Panc1 (cell line): Measurements from ENCODE around the gene MSN. TPM values are rescaled to one million over a fixed set of nuclear protein-coding genes. Genes with fewer than 3 reads are reported as not detected.
"Not testable (repeated sequence)": the region's sequence is repeated elsewhere in the genome, so short reads cannot be mapped to it uniquely, and the experiment has no call there.

Experiments
- ATAC-seq: fragments of 200-7000 bp; cut with Tn5 transposase; 2 replicates; pipeline ENCODE4 v1.9.1; 2020; ENCODE audit warnings: mild to moderate bottlenecking, moderate library complexity
- BruUV-seq: library from RNA; stranded (reverse); fragments of 400-500 nt; replicated peaks from 2 replicates; lab custom pipeline; 2021; lab: Mats Ljungman, UMichigan
- CTCF ChIA-PET: fragments of 300-600 bp; sonication (Branson Sonifier 250); formaldehyde crosslinking; loops from one replicate; lab custom pipeline; 2022; ENCODE audit warnings: antibody characterized with exemption; lab: Charles Lee
- POLR2A ChIA-PET: fragments of 300-600 bp; sonication (Branson Sonifier 250); formaldehyde crosslinking; loops from one replicate; lab custom pipeline; 2022; ENCODE audit warnings: antibody characterized with exemption; lab: Charles Lee
- DNase-seq: peaks from one replicate; pipeline ENCODE4 v3.0.0-alpha.2; 2010; ENCODE audit warnings: low read depth, low spot score
- H3K27ac ChIP-seq: 2 replicates; pipeline ENCODE4 v1.5.1; 2011; ENCODE audit warnings: mild to moderate bottlenecking, low read length, inconsistent platforms
- H3K27me3 ChIP-seq: fragments of 200-500 bp; sonication (Bioruptor generic); 2 replicates; pipeline ENCODE4 v1.6.0; 2014; ENCODE audit warnings: low read length, inconsistent platforms; ENCODE audit not compliant: control insufficient read depth, insufficient read depth
- H3K36me3 ChIP-seq: fragments of 200-500 bp; sonication (Bioruptor generic); 2 replicates; pipeline ENCODE4 v1.5.1; 2014; ENCODE audit warnings: inconsistent platforms, mild to moderate bottlenecking, low read length, moderate library complexity; ENCODE audit not compliant: control insufficient read depth, insufficient read depth
- H3K4me1 ChIP-seq: 2 replicates; pipeline ENCODE4 v1.5.1; 2011; ENCODE audit warnings: inconsistent platforms, mild to moderate bottlenecking, low read length, moderate library complexity; ENCODE audit not compliant: control insufficient read depth, insufficient read depth
- H3K4me3 ChIP-seq, 2 experiments: 2 replicates each; pipeline ENCODE4 v1.5.1; 2011 to 2012; ENCODE audit warnings: low read depth in 2 of 2, low read length in 2 of 2, mild to moderate bottlenecking in 2 of 2, inconsistent platforms in 1 of 2, moderate library complexity in 1 of 2
- H3K9me3 ChIP-seq: fragments of 200-500 bp; sonication (Bioruptor generic); 2 replicates; pipeline ENCODE4 v1.5.1; 2014; ENCODE audit warnings: low read depth, mild to moderate bottlenecking, inconsistent platforms, low read length, moderate library complexity; ENCODE audit not compliant: control insufficient read depth, insufficient read depth
- CTCF ChIP-seq: fragments of 450-650 bp; IDR thresholded peaks from 2 replicates; pipeline ENCODE4 v1.5.1; 2017; ENCODE audit warnings: mild to moderate bottlenecking
- POLR2AphosphoS5 ChIP-seq: IDR thresholded peaks from 2 replicates; pipeline ENCODE4 v1.6.1; 2012; ENCODE audit warnings: mild to moderate bottlenecking, low read depth, low read length, moderate library complexity
- REST ChIP-seq, 2 experiments: IDR thresholded peaks; 2 replicates each; pipeline ENCODE4 v1.6.1; 2011 to 2012; ENCODE audit warnings: low read depth in 2 of 2, control low read depth in 1 of 2, low read length in 1 of 2, mild to moderate bottlenecking in 1 of 2, moderate library complexity in 1 of 2; ENCODE audit not compliant: insufficient read depth in 1 of 2
- SIN3A ChIP-seq: IDR thresholded peaks from 2 replicates; pipeline ENCODE4 v1.6.1; 2012; ENCODE audit warnings: low read depth, mild to moderate bottlenecking, low read length, moderate library complexity, borderline replicate concordance; ENCODE audit not compliant: insufficient read depth
- TCF7L2 ChIP-seq: IDR thresholded peaks from 2 replicates; pipeline ENCODE4 v1.6.1; 2011; ENCODE audit warnings: mild to moderate bottlenecking, low read depth, low read length, inconsistent platforms
- in situ Hi-C: cut with HindIII; loops from 2 replicates; pipeline ENCODE4 v1.10.0; 2016; ENCODE audit warnings: low sequenced_read_pairs, low pct_unique_long_range_greater_than_20kb
- intact Hi-C: fragments of 100-400 bp; cut with micrococcal nuclease; formaldehyde crosslinking; loops from one replicate; pipeline ENCODE4 v1.10.0; 2022; ENCODE audit not compliant: unreplicated experiment
- total RNA-seq: library from RNA; stranded (reverse); gene quantifications from one replicate; pipeline ENCODE4 v1.2.1, GENCODE V29; 2021; ENCODE audit not compliant: unreplicated experiment

The MSN gene
- total RNA-seq, 1 experiment from 2014 or later = 185 TPM

- intact Hi-C loops (no loop called here), in situ Hi-C loops (no loop called here)
- Histone ChIP-seq H3K27me3 (no peaks in the 10 kb centered on the region), H3K36me3 (no peaks in the 10 kb centered on the region), H3K27ac (no peak overlapping the region), H3K4me1 (no peaks in the 10 kb centered on the region), H3K9me3 (no peaks in the 10 kb centered on the region), H3K4me3 (no peak overlapping the region)
- no peak for ATAC-seq
- no peak for DNase-seq
- BruUV-seq = no TSS peak
- CTCF ChIA-PET = no interaction called here
- peak; percentile 13; the same call in 1 of the 2 replicates for TF ChIP-seq CTCF
- TF ChIP-seq SIN3A = no peak
- no peak for TF ChIP-seq TCF7L2
- POLR2A ChIA-PET = interaction anchor here (0.6 kb wide), 1 partner anchor 309 kb away, joined by 4 read pairs; no protein-coding TSS in a partner anchor
Observed at GRCh38 chrX:65635822-65636221, 31.6 kb upstream of the MSN start.

- H3K27ac ChIP-seq, H3K4me1 ChIP-seq, H3K9me3 ChIP-seq, H3K27me3 ChIP-seq, BruUV-seq, H3K36me3 ChIP-seq, in situ Hi-C loops, ATAC-seq, CTCF ChIA-PET, intact Hi-C loops, H3K4me3 ChIP-seq, DNase-seq: not testable (repeated sequence)
- POLR2A ChIA-PET = interaction anchor here (0.6 kb wide), 1 partner anchor 308 kb away, joined by 4 read pairs; no protein-coding TSS in a partner anchor
Observed at GRCh38 chrX:65636261-65636660, 31.2 kb upstream of the MSN start.

GRCh38 chrX:65637335-65637734, 30.1 kb upstream of the MSN start:
- intact Hi-C loops (no loop called here), in situ Hi-C loops (no loop called here)
- H3K27me3 ChIP-seq = no peaks in the 10 kb centered on the region
- no TSS peak for BruUV-seq
- H3K9me3 ChIP-seq = no peaks in the 10 kb centered on the region
- no peaks in the 10 kb centered on the region for H3K36me3 ChIP-seq
- H3K4me3 ChIP-seq = no peak overlapping the region
- DNase-seq (no peak), ATAC-seq (no peak)
- TF ChIP-seq CTCF (no peak), SIN3A (no peak), TCF7L2 (no peak), POLR2AphosphoS5 (no peak), REST (IDR thresholded peaks at IDR 0.05; ENCODE audit: insufficient read depth in 1 of 2, low read depth in 2 of 2, low read length in 1 of 2) (no peak)
- ChIA-PET CTCF (no interaction called here), POLR2A (no interaction called here)
- no peaks in the 10 kb centered on the region for H3K4me1 ChIP-seq
- H3K27ac ChIP-seq = no peak overlapping the region
